T-cell (primary cell): ENCODE measurements around the gene B4GALNT4. TPM values are rescaled to one million over a fixed set of nuclear protein-coding genes. Genes with fewer than 3 reads are reported as not detected.
"Not testable (repeated sequence)": the region's sequence is repeated elsewhere in the genome, so short reads cannot be mapped to it uniquely, and the experiment has no call there.

ENCODE experiments used
- ATAC-seq, 4 experiments: fragments of 200-7000 bp in 3 of 4; fragments of 150-1000 bp in 1 of 4; cut with Tn5 transposase; replicated peaks in 1 of 4; 1 replicate in 3 of 4; 2 replicates in 1 of 4; pipeline ENCODE4 v1.10.0; 2021; ENCODE audit warnings: moderate library complexity in 3 of 4, mild to moderate bottlenecking in 2 of 4, moderate number of reproducible peaks in 1 of 4
- CTCF ChIA-PET, 2 donors: fragments of 300-600 bp; sonication (Branson Sonifier 250); formaldehyde crosslinking; loops; one replicate each; lab custom pipeline; 2022; ENCODE audit warnings: antibody characterized with exemption in 2 of 2; lab: Charles Lee
- POLR2A ChIA-PET, 2 donors: fragments of 300-600 bp; sonication (Branson Sonifier 250); formaldehyde crosslinking; loops; one replicate each; lab custom pipeline; 2022; ENCODE audit warnings: antibody characterized with exemption in 2 of 2; lab: Charles Lee
- DNase-seq, 35 experiments: peaks; one replicate each; pipeline versions ENCODE4 v3.0.0 to v3.0.0-alpha.2; 2013 to 2023
- H3K27ac ChIP-seq: one replicate; pipeline ENCODE4 v1.5.1; 2013; ENCODE audit warnings: low read length
- H3K27me3 ChIP-seq, 2 experiments: replicated peaks in 1 of 2; 1 replicate in 1 of 2; 2 replicates in 1 of 2; pipeline versions ENCODE4 v1.6.1 to v1.7.0; 2013; ENCODE audit warnings: low read length in 1 of 2, mixed read lengths in 1 of 2; ENCODE audit not compliant: control insufficient read depth in 2 of 2, insufficient read depth in 2 of 2; ENCODE audit errors: extremely low read depth in 1 of 2
- H3K36me3 ChIP-seq, 2 donors: 1 replicate in 1 of 2; 2 replicates in 1 of 2; pipeline versions ENCODE4 v1.6.1 to v1.7.0; 2013; ENCODE audit warnings: low read length in 1 of 2; ENCODE audit not compliant: control insufficient read depth in 2 of 2, insufficient read depth in 1 of 2; ENCODE audit errors: extremely low read depth in 1 of 2
- H3K4me1 ChIP-seq, 2 experiments: 1 replicate in 1 of 2; 2 replicates in 1 of 2; pipeline versions ENCODE4 v1.6.1 to v1.7.0; 2013; ENCODE audit warnings: low read length in 2 of 2, mixed read lengths in 1 of 2; ENCODE audit not compliant: insufficient read depth in 2 of 2, control insufficient read depth in 1 of 2; ENCODE audit errors: extremely low read depth in 1 of 2
- H3K4me3 ChIP-seq, 2 donors: 1 replicate in 1 of 2; 2 replicates in 1 of 2; pipeline versions ENCODE4 v1.5.1 to v1.7.0; 2013; ENCODE audit warnings: mild to moderate bottlenecking in 2 of 2, low read length in 1 of 2, moderate library complexity in 1 of 2; ENCODE audit not compliant: control insufficient read depth in 1 of 2; ENCODE audit errors: extremely low read depth in 1 of 2
- H3K9me3 ChIP-seq: 2 replicates; pipeline ENCODE4 v1.7.0; 2013
- H3K27ac Mint-ChIP-seq, 2 donors: one replicate each; pipeline ENCODE4 v1.8.0; 2020 to 2021; ENCODE audit warnings: mild to moderate bottlenecking in 2 of 2, mixed read lengths in 2 of 2
- H3K27me3 Mint-ChIP-seq, 2 donors: one replicate each; pipeline ENCODE4 v1.8.0; 2021 to 2022; ENCODE audit warnings: mixed read lengths in 2 of 2
- H3K36me3 Mint-ChIP-seq: one replicate; pipeline ENCODE4 v1.8.0; 2021; ENCODE audit warnings: mixed read lengths
- H3K4me1 Mint-ChIP-seq, 3 donors: one replicate each; pipeline ENCODE4 v1.8.0; 2020 to 2022; ENCODE audit warnings: mixed read lengths in 3 of 3, mild to moderate bottlenecking in 1 of 3
- H3K4me3 Mint-ChIP-seq, 3 donors: one replicate each; pipeline ENCODE4 v1.8.0; 2020 to 2022; ENCODE audit warnings: mild to moderate bottlenecking in 3 of 3, mixed read lengths in 3 of 3, moderate library complexity in 3 of 3
- H3K9me3 Mint-ChIP-seq, 3 donors: one replicate each; pipeline ENCODE4 v1.8.0; 2020 to 2022; ENCODE audit warnings: mixed read lengths in 3 of 3
- WGBS: methylation state at CpG from one replicate; pipeline ENCODE4 v1.1.5; 2013; ENCODE audit warnings: missing lambda C conversion rate; ENCODE audit not compliant: insufficient coverage; 5-methylcytosine and 5-hydroxymethylcytosine counted together
- total RNA-seq, 35 experiments: library from RNA in 6 of 35; stranded (reverse) in 6 of 35; fragments of 120-200 nt in 1 of 35; gene quantifications; one replicate each; pipeline versions ENCODE4 v1.2.1 to v1.2.4 and lab custom pipeline; 2013 to 2026

Gene B4GALNT4
- total RNA-seq, 5 donors from 2014 or later (not counting 1 experiment from before 2014, with no cell fraction given), result 1.7 to 5.6 (median 2.8) TPM

- H3K9me3 ChIP-seq, result no peaks in the 10 kb centered on the region
- DNase-seq (peak in 6 of 35 experiments; percentile 22 to 58 (median 38)), ATAC-seq (peak in 3 of 4 experiments; percentile 2 to 18 (median 5))
- peaks cover 6 to 58% of the 10 kb centered on the region in 2 experiments for H3K4me1 ChIP-seq
- no peak overlapping the region for H3K4me3 ChIP-seq
- H3K27ac Mint-ChIP-seq, result peak overlapping the region; percentile 69 to 84
- POLR2A ChIA-PET, result interaction anchor here (0.5 to 1.5 kb wide), 5 partner anchors 11 to 200 kb away, joined by 3 to 11 read pairs (median 4); partner anchors contain the start of genes BET1L (in 1 of the 2), PTDSS2 (in 1 of the 2), RIC8A (in 1 of the 2) and RNH1 (in 1 of the 2)
- WGBS, result 60% methylated on average over 19 of the region's 28 CpGs
- H3K9me3 Mint-ChIP-seq, result no peaks in the 10 kb centered on the region
- H3K36me3 Mint-ChIP-seq, result no peaks in the 10 kb centered on the region
- H3K27me3 Mint-ChIP-seq, result no peaks in the 10 kb centered on the region
- peaks cover 14 to 22% of the 10 kb centered on the region in 2 donors for H3K36me3 ChIP-seq
- CTCF ChIA-PET, result interaction anchor here in 1 of 2 donors (0.9 to 1.8 kb wide), 5 partner anchors 7 to 201 kb away, joined by 3 to 38 read pairs (median 6); partner anchors contain the start of genes BET1L, PSMD13, PTDSS2 and RIC8A
- peak overlapping the region; percentile 60 for H3K27ac ChIP-seq
- H3K27me3 ChIP-seq, result peaks cover 0 to 15% of the 10 kb centered on the region in 2 experiments
- peaks cover 11 to 20% (median 13%) of the 10 kb centered on the region in 3 donors for H3K4me1 Mint-ChIP-seq
- H3K4me3 Mint-ChIP-seq, result peak overlapping the region in 1 of 3 donors; percentile 41
Observed at GRCh38 chr11:407651-408123, 38.4 kb downstream of the B4GALNT4 start.

GRCh38 chr11:408154-409007, 39.1 kb downstream of the B4GALNT4 start:
- Mint-ChIP-seq H3K9me3 (no peaks in the 10 kb centered on the region), H3K27me3 (no peaks in the 10 kb centered on the region), H3K4me3 (no peak overlapping the region), H3K27ac (peak overlapping the region in 1 of 2 donors; percentile 84), H3K36me3 (no peaks in the 10 kb centered on the region), H3K4me1 (peaks cover 18 to 27% (median 19%) of the 10 kb centered on the region in 3 donors)
- DNase-seq, result peak in 1 of 35 experiments; percentile 22
- H3K36me3 ChIP-seq, result peaks cover 14 to 22% of the 10 kb centered on the region in 2 donors
- no peak overlapping the region for H3K4me3 ChIP-seq
- H3K9me3 ChIP-seq, result no peaks in the 10 kb centered on the region
- WGBS, result 85% methylated on average over 15 of the region's 15 CpGs
- peaks cover 13 to 65% of the 10 kb centered on the region in 2 experiments for H3K4me1 ChIP-seq
- peak overlapping the region; percentile 60 for H3K27ac ChIP-seq
- ChIA-PET CTCF (interaction anchor here in 1 of 2 donors (0.9 to 1.8 kb wide), 3 partner anchors 41 to 201 kb away, joined by 3 to 38 read pairs (median 3); partner anchors contain the start of genes BET1L, PSMD13, PTDSS2 and RIC8A), POLR2A (interaction anchor here in 1 of 2 donors (0.5 kb wide), 1 partner anchor 41 kb away, joined by 6 read pairs; no protein-coding TSS in a partner anchor)
- peaks cover 0 to 10% of the 10 kb centered on the region in 2 experiments for H3K27me3 ChIP-seq
- ATAC-seq, result no peak

- peaks cover 0 to 2% of the 10 kb centered on the region in 2 experiments for H3K27me3 ChIP-seq
- H3K36me3 ChIP-seq, result peaks cover 14 to 22% of the 10 kb centered on the region in 2 donors
- ChIA-PET CTCF (no interaction called here), POLR2A (no interaction called here)
- Mint-ChIP-seq H3K4me1 (peaks cover 20 to 29% (median 23%) of the 10 kb centered on the region in 3 donors), H3K27me3 (no peaks in the 10 kb centered on the region), H3K9me3 (no peaks in the 10 kb centered on the region), H3K4me3 (peak overlapping the region in 1 of 3 donors; percentile 6), H3K36me3 (no peaks in the 10 kb centered on the region), H3K27ac (no peak overlapping the region)
- H3K4me3 ChIP-seq, result no peak overlapping the region
- DNase-seq (no peak), ATAC-seq (no peak)
- H3K4me1 ChIP-seq, result peaks cover 17 to 72% of the 10 kb centered on the region in 2 experiments
- 87% methylated on average over 7 of the region's 7 CpGs for WGBS
- no peaks in the 10 kb centered on the region for H3K9me3 ChIP-seq
- H3K27ac ChIP-seq, result no peak overlapping the region
Observed at GRCh38 chr11:409008-409599, 39.8 kb downstream of the B4GALNT4 start.

GRCh38 chr11:409600-410483, 40.5 kb downstream of the B4GALNT4 start:
- peak overlapping the region in 1 of 3 donors; percentile 37 for H3K4me3 Mint-ChIP-seq
- POLR2A ChIA-PET, result no interaction called here
- CTCF ChIA-PET, result no interaction called here
- no peak overlapping the region for H3K27ac Mint-ChIP-seq
- no peaks in the 10 kb centered on the region for H3K9me3 Mint-ChIP-seq
- no peaks in the 10 kb centered on the region for H3K27me3 Mint-ChIP-seq
- Histone ChIP-seq H3K9me3 (no peaks in the 10 kb centered on the region), H3K4me3 (no peak overlapping the region), H3K4me1 (peaks cover 17 to 73% of the 10 kb centered on the region in 2 experiments), H3K36me3 (peaks cover 14 to 22% of the 10 kb centered on the region in 2 donors), H3K27me3 (no peaks in the 10 kb centered on the region), H3K27ac (no peak overlapping the region)
- H3K36me3 Mint-ChIP-seq, result no peaks in the 10 kb centered on the region
- WGBS, result 83% methylated on average over 17 of the region's 18 CpGs
- ATAC-seq, result no peak
- peaks cover 25 to 36% (median 31%) of the 10 kb centered on the region in 3 donors for H3K4me1 Mint-ChIP-seq
- no peak for DNase-seq

- Histone ChIP-seq H3K36me3 (peaks cover 14 to 18% of the 10 kb centered on the region in 2 donors), H3K4me1 (peaks cover 17 to 73% of the 10 kb centered on the region in 2 experiments)
- H3K27ac Mint-ChIP-seq, H3K27me3 ChIP-seq, H3K4me3 Mint-ChIP-seq, POLR2A ChIA-PET, H3K4me3 ChIP-seq, H3K36me3 Mint-ChIP-seq, CTCF ChIA-PET, H3K27me3 Mint-ChIP-seq, H3K9me3 Mint-ChIP-seq, ATAC-seq, DNase-seq, H3K27ac ChIP-seq, H3K9me3 ChIP-seq: not testable (repeated sequence)
- peaks cover 25 to 37% (median 27%) of the 10 kb centered on the region in 3 donors for H3K4me1 Mint-ChIP-seq
- no CpG with 5 or more reads among the region's 13 CpGs for WGBS
Observed at GRCh38 chr11:410711-411110, 41.4 kb downstream of the B4GALNT4 start.
